Muscle of arm (tissue), 12 donors: ENCODE results near the gene ACOXL. TPM values are rescaled to one million over a fixed set of nuclear protein-coding genes. Genes with fewer than 3 reads are reported as not detected.
A peak's percentile ranks its signal among the peaks of the same experiment; 100 is the strongest.

Experiments used
- DNase-seq: peaks from one replicate; pipeline ENCODE4 v3.0.0-alpha.2; 2013
- polyA plus RNA-seq, 12 donors: library from polyadenylated mRNA; unstranded; fragments of 120-200 nt; gene quantifications; one replicate each; pipeline ENCODE4 v1.2.1, GENCODE V29; 2013; ENCODE audit not compliant: insufficient read length in 12 of 12

The ACOXL gene
- polyA plus RNA-seq, 12 donors, result 0.12 to 0.71 (median 0.27) TPM; not detected in 4

- no peak for DNase-seq
Observed at GRCh38 chr2:110752871-110753270, 20.5 kb downstream of the ACOXL start.

GRCh38 chr2:110755491-110756078 is 23.2 kb downstream of the ACOXL start:
- no peak for DNase-seq

- DNase-seq, result no peak
Observed at GRCh38 chr2:110759411-110759810, 27.0 kb downstream of the ACOXL start.

- DNase-seq, result no peak
Observed at GRCh38 chr2:110764931-110765330, 32.6 kb downstream of the ACOXL start.

GRCh38 chr2:110766291-110766690 is 33.9 kb downstream of the ACOXL start:
- DNase-seq, result no peak

- no peak for DNase-seq
Observed at GRCh38 chr2:110768591-110768990, 36.2 kb downstream of the ACOXL start.

GRCh38 chr2:110770404-110770958 is 38.1 kb downstream of the ACOXL start:
- DNase-seq, result peak; percentile 78

- DNase-seq, result peak; percentile 88
Observed at GRCh38 chr2:110770959-110771431, 38.6 kb downstream of the ACOXL start.

- DNase-seq, result no peak
Observed at GRCh38 chr2:110771547-110772382, 39.4 kb downstream of the ACOXL start.

- no peak for DNase-seq
Observed at GRCh38 chr2:110772383-110772755, 40.0 kb downstream of the ACOXL start.

GRCh38 chr2:110773401-110773921 is 41.1 kb downstream of the ACOXL start:
- peak; percentile 64 for DNase-seq

GRCh38 chr2:110774701-110775100 is 42.3 kb downstream of the ACOXL start:
- no peak for DNase-seq

GRCh38 chr2:110777531-110778311 is 45.3 kb downstream of the ACOXL start:
- DNase-seq, result peak; percentile 32

- DNase-seq, result no peak
Observed at GRCh38 chr2:110780461-110780860, 48.1 kb downstream of the ACOXL start.

- peak; percentile 49 for DNase-seq
Observed at GRCh38 chr2:110783196-110783873, 51.0 kb downstream of the ACOXL start.

GRCh38 chr2:110784047-110784631 is 51.8 kb downstream of the ACOXL start:
- no peak for DNase-seq

- DNase-seq, result no peak
Observed at GRCh38 chr2:110785439-110785838, 53.1 kb downstream of the ACOXL start.

- no peak for DNase-seq
Observed at GRCh38 chr2:110788976-110789375, 56.6 kb downstream of the ACOXL start.

GRCh38 chr2:110789706-110790105 is 57.3 kb downstream of the ACOXL start:
- no peak for DNase-seq

- DNase-seq, result no peak
Observed at GRCh38 chr2:110790907-110791306, 58.5 kb downstream of the ACOXL start.

GRCh38 chr2:110791435-110791834 is 59.1 kb downstream of the ACOXL start:
- DNase-seq, result no peak
